Measurements from ENCODE around the gene ANTXRL.
"Not testable (repeated sequence)": the region's sequence is repeated elsewhere in the genome, so short reads cannot be mapped to it uniquely, and the experiment has no call there.

Gene ANTXRL

GRCh38 chr10:46277840-46278239 is 9.0 kb upstream of the ANTXRL start:
- no peak for DNase-seq

- DNase-seq, result not testable (repeated sequence)
Measured at GRCh38 chr10:46282421-46282831, 4.4 kb upstream of the ANTXRL start.

DNA sequence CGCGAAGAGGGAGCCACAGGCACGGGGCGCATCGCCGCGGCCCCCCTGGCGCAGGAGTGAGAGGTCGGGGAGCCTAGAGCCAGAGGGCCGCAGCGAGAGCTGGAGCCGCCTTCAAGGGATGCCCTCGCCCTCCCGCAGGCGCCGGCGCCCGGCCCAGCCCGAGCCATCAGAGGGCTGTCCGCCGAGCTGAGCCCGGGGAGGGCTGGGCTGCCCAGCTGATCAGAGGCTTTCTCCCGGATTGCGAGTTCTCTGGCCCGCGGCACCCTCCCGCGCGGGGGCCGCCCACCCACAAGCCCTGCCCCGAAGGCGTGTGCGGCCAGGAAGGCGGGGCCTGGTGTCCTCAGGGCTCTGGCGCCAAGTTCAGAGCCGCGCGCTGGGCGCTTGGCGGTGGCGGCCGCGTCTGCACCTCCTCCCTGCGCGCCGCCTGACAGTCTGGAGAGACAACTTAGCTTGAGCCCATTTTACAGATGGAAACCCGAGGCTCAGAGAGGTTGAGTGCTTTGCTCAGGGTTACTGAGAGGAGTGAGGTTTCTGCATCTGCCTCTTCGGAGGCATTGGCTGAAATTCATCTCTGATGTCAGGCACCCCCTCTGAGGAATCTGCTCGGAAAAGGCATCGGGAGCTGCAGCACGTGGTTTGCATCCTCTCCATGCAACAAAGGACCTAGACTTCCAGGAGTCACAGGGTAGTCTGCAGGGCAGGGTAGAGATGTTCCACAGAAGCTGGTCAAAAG is 3.8 kb upstream of the ANTXRL start:
- DNase-seq, result peak; percentile 63

GRCh38 chr10:46283580-46284285 is 3.1 kb upstream of the ANTXRL start:
- no peak for DNase-seq

DNA sequence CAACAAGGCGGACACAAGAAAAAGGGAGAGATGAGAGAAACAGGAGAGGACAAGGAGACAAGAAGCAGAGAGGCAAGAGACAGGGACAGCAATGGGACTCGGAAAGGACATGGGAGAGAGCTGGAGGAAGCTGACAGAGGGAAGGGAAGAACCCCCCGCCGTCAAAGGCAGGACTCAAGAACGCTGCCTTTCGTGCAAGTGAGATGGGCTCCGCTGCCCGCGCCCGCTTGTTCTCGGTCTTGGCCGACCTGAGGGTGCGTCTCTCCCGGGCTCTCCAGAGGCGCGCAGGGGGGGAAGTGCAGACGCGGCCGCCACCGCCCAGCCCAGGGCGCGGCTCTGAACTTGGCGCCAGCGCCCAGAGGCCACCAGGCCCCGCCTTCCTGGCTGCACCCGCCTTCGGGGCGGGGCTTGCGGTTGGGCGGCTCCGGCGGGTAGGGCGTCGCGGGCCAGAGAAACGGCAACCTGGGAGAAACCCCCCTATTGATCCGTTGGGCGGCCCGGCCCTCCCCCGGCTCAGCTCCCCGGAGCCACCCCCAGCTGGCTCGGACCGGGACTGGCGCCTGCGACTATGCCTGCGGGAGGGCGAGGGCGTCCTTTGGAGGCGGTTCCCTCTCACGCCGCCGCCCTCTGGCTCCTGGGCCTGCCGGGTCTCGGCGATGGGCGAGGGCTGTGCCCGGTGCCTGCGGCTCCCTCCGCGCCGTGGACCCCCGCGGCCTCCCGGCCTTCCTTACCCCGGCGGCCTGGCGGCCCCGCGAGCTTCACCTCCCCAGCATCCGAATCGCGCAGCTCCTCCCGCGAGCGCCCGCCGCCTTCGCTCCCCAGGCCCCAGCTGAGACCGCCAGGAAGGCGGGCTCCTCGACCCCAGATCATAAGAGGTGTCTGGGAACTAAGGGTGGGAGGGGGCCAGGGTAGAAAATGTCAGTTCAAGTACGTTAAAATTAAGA is 2.2 kb upstream of the ANTXRL start:
- peak; percentile 71 for DNase-seq

GRCh38 chr10:46285300-46285699 is 1.5 kb upstream of the ANTXRL start:
- no peak for DNase-seq

DNA sequence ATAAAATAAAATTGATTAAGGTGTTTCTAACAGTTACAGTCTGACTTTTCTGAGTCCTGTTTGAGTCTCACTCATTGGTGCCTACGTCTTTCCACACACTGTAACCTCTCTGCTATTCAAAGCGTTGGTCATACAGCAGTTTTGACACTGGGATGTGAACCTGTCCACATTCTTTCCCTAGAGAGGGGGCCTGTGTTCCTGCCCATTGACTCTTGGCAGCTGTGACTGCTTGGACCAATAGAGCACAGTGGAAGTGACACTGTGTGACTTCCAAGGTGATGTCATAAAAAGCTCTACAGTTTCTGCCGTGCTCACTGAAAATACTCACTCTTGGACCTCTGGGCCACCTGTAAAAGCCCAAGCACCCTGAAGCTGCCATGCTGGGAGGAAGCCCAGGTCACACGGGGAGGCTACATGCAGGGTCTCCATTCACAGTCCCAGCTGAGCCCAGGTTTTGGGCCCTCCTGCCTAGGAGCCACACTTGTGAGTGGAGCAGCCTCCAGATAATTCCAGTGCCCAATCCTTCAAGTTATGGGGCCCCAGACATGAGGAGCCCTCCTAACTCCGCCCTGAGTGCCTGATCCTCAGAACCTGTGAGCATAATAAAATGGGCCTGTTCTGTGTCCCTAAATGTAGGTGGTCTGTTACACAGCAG is 704 bp upstream of the ANTXRL start:
- no peak for DNase-seq

DNA sequence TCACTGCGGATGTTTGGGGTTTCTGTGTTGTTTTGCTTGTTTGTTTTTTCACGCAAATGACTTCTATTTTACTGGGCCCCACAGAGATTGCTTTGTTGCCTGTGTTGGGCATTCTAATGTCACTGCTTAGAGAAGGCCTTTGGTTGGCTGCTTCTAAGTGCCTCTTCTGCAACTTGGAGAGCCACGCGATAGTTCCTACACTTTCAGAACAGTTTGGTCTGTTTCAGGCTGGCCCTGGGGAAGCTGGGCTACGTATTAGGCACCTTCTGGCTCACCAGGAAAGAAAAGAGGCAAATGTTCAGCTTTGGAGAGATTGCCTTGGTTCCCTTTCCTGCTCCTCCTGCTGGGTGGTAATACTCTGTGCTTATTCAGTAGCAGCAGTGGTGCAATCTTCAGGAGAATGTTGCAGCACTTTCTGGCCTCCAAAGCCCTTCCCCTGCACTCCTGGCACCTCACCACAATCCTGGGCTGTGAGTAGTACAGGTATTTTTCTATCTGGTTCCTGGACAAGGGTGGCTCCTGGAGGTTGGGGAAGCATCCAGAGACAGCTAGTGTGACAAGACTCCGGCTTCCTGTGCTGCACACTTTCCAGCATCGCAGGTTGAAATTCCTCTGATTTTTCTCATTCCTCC is 1.2 kb downstream of the ANTXRL start:
- no peak for DNase-seq

DNA sequence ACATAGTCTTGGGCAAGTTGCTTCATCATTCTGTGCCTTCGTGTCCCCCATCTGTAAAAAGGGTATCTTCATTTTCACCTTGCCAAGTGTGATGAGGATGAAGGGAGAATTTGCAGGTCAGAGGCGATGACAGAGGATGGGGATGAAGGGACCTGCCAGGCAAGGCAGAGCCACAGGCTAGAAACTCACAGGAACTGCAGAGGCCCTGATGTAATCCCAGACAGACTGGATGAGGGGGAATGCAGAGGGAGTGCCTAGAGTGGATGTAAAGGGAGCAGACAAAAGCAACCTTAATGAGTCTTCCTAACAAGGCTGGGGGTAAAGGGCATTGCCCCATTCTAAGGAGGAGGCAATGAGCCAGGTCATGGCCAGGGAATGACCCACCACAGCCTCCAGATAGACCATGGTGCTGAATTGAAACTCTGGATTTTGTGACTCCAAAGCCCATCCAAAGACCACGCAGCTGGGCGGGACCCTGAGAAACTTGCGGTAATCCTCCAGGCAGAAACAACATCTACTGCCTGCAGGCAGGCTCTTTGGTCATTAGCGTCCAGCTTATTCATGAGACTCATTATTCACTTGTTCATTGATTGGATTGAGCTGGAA is 1.9 kb downstream of the ANTXRL start:
- no peak for DNase-seq

DNA sequence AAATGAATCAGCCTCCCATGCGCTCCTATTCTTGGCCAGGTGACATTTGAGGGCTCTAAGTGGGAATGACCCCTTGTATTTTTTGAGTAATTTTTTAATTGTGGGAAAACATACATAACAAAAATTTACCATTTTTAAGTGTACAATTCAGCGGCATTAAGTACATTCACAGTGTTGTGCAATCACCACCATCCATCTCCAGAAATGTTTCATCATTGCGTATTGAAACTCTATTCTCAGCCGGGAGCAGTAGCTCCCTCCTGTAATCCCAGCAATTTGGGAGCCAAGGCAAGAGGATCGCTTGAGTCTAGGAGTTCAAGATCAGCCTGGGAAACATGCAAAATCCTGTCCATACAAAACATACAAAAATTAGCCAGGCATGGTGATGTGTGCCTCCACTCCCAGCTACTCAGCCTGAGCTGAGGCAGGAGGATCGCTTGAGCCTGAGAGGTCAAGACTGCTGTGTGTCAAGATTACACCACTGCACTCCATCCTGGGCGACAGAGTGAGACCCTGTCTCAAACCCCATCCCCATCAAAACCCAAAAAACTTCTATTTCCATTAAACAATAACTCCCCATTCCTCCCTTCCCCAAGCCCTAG is 2.5 kb downstream of the ANTXRL start:
- DNase-seq, result no peak

DNA sequence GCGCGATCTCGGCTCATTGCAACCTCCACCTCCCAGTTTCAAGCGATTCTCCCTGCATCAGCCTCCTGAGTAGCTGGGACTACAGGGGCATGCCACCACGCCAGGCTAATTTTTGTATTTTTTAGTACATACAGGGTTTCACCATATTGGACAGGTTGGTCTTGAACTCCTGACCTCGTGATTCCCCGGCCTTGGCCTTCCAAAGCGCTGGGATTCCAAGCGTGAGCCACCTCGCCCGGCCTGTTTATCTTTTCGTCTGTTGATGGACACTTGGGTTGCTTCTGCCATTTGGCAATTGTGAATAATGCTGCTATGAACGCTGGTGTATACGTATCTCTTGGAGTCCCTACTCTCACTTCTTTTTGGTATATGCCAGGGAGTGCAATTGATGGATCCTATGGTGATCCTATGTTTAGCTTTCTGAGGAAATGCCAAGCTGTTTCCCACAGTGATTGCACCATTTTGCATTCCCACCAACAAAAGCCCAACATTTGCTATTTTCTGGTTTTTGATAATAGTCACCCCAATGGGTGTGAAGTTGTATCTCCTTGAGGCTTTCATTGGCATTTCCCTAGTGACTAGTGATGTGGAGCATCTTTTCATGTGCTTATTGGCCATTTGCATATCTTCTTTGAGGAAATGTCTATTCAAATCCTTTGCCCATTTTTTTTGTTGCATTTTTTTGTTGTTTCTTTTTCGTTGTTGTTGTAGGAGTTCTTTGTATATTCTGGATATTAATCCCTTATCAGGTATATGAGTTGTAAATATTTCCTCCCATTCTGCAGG is 3.5 kb downstream of the ANTXRL start:
- no peak for DNase-seq

DNA sequence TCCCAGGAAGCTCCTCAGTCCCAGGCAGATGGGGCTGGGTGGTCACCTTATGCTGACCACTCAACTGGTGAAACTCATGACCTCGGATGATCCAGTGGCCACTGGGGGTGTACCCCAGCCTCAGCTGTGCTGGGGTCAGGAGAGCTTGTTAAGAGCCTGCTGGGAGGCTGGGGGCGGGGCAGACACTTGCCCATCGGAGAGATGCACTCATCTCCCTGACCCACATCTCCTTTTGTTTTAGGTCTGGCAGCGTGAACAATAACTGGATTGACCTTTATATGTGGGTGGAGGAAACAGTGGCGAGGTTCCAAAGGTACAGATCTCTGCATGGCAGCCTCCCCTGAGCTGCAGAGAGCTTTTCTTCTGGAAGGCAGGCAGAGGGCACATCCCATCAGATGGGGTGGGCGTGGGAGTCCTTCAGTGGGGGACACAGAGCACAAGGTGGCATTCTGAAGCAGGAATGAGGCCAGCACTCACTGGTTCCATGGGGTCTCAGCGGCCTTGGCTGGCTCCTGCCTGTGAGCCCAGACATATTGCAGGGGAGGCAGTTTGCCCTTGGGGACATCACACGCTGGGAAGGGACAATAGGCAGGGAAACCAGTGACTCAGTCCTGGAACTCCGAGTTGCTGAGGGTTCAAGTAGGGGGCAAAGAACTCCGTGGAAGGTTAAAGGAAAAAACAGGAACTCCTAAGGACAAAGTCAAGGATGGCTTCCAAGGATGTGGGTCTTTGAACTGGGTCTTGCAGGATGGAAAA is 5.2 kb downstream of the ANTXRL start:
- DNase-seq, result no peak

DNA sequence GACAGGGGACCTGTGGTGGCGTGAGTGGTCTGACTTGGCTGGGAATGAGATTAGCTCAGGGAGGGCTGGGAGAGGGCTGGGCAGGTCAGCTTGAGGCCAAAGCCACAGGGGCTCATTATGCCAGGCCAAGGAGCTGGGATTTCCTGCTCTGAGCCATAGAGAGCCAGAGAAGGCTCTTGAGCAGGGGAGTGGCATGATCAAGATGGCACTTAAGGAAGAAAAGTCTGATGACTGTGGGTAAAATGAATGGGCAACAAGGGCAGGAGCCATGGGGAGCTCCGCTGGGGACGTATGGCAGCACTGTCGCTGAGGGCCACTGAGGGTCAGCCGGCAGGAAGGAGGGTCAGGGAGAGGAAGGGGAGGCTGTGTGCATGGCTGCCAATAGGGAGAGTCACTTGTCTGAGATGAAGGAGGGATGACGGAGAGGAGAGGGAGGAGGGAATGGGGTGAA is 5.8 kb downstream of the ANTXRL start:
- no peak for DNase-seq

DNA sequence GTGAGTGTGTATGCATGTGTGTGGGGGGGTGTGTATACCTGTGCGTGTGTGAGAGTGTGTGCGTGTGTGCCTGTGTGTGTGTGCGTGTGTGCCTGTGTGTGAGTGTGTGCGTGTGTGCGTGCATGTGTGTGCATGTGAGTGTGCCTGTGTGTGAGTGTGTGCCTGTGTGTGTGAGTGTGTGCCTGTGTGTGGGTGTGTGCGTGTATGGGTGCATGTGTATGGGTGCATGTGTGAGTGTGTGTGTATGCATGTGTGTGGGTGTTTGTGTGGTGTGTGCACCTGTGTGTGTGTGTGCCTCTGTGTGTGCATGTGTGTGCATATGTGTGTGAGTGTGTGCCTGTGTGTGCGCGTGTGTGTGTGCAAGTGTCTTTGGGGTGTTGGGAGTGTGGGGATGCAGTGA is 6.4 kb downstream of the ANTXRL start:
- no peak for DNase-seq

DNA sequence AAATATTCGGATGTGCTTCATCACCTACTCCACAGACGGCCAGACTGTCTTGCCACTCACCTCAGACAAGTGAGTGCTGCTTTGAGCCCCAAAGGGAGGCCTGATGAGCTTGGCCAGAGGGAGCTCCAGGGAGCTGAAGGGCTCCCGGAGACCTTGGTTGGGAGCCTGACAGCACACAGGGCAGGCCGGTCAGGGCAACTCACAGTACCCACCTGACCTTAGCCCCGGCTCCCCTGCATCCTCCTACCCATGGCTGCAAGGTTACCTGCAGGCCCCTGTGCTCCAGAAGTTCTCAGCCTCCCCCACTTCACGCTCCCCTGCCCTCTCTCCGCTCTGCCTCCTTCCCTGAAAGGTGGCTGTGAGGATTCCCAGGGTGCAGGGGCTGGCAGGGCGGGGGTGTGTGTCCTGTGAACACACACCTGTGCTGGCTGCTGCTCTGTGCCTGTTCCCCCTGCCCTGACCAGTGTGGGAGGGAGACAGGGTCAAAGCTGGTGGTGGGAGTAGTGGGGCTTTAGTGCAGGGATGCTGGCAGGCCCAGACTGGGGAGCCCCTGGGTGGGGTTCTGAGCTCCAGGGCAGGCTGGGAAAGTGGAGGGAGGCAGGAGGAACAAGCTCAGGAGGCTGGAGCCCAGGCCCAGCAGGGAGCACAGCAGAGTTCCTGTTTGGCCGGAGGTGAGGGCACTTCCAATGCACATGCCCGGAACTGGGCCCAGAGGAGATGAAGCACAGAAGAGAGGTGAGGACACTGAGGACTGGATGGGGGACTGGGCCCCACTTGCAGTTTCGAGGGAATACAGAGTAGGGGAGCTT is 7.2 kb downstream of the ANTXRL start:
- no peak for DNase-seq

- no peak for DNase-seq
Measured at GRCh38 chr10:46294641-46295220, 7.9 kb downstream of the ANTXRL start.

DNA sequence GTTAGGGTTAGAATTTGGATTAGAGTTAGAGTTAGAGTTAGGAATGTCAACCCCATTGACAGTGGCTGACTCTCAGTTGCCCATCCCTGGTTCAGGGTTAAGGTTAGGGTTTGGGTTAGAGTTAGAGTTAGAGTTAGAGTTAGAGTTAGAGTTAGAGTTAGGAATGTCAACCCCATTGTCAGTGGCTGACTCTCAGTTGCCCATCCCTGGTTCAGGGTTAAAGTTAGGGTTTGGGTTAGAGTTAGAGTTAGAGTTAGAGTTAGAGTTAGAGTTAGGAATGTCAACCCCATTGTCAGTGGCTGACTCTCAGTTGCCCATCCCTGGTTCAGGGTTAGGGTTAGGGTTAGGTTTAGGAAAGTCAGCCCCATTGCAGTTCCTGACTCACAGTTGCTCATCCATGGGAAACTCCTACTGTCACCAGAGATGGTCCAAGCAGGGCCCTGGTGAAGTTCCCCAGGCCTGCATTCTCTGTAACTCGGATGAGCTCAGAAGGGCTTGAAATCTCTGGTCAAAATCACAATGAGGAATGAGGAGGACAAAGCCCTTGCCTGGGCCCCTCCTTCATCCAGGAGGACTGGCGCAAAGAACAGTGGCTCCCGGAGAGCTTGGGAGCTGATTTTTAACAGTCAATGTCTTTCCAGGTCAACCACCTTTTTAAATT is 8.7 kb downstream of the ANTXRL start:
- not testable (repeated sequence) for DNase-seq

DNA sequence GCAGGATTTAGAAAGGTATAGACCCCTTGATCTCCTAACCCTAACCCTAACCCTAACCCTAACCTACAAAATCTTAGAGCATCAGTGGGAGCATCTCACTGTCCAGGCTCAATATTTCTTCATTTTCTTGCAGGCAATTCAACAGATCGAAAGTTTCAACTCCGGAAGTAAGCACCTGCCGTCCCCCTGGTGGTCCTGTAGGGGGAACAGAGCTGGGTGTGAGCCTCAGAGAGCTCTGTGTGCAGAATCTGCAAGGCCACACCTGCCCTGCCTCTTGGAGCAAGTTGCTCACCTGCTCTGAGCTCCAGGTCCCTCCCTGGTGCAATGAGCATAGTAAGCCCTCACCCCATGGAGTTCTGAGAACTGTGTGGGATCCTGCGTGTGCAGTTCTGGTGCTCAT is 9.3 kb downstream of the ANTXRL start:
- DNase-seq, result not testable (repeated sequence)

Data from activated CD8-positive, alpha-beta memory T cell treated with anti-CD3 and anti-CD28 coated beads, Interleukin-2, amount 50 U/mL, for 4 hours (primary cell).